ENCODE measurements around the gene ARL5C. TPM values are rescaled to one million over a fixed set of nuclear protein-coding genes. Genes with fewer than 3 reads are reported as not detected.

ARL5C gene
- polyA plus RNA-seq, 1 donor from 2014 or later: not detected

GRCh38 chr17:39205112-39205526, 39.2 kb upstream of the ARL5C start:
- H3K79me2 ChIP-seq (replicated peaks; ENCODE audit: insufficient read depth, low read length): peaks cover 17% of the 10 kb centered on the region
- H3K9me3 ChIP-seq (ENCODE audit: low read length): no peaks in the 10 kb centered on the region
- H3K9ac ChIP-seq (ENCODE audit: low read length): no peak overlapping the region
- peaks cover 7% of the 10 kb centered on the region for H3K27me3 ChIP-seq (ENCODE audit: insufficient read depth, low read depth, low read length)
- H3K9me2 ChIP-seq (ENCODE audit: insufficient read depth, low read length): no peaks in the 10 kb centered on the region
- TF ChIP-seq SMC3 (conservative IDR thresholded peaks at IDR 0.05; ENCODE audit: poor library complexity): no peak
- TF ChIP-seq EP300 (conservative IDR thresholded peaks at IDR 0.05; ENCODE audit: poor library complexity, severe bottlenecking): no peak
- TF ChIP-seq RAD21 (conservative IDR thresholded peaks at IDR 0.05): no peak
- no peak for TF ChIP-seq REST (IDR thresholded peaks at IDR 0.05; ENCODE audit: borderline replicate concordance)
- TF ChIP-seq MXI1 (conservative IDR thresholded peaks at IDR 0.05; ENCODE audit: poor library complexity, severe bottlenecking): no peak
- no peak for TF ChIP-seq EZH2 (IDR thresholded peaks at IDR 0.05; ENCODE audit: borderline replicate concordance, insufficient read depth, low read length, poor library complexity, severe bottlenecking)
- TF ChIP-seq POLR2AphosphoS5 (IDR thresholded peaks at IDR 0.05): no peak
- TF ChIP-seq CTCF (IDR thresholded peaks at IDR 0.05; ENCODE audit: poor library complexity, severe bottlenecking): no peak
- no peak for TF ChIP-seq TAF1 (IDR thresholded peaks at IDR 0.05; ENCODE audit: low read depth)
- H3K4me3 ChIP-seq (ENCODE audit: low read length): no peak overlapping the region
- H2AFZ ChIP-seq (ENCODE audit: low read depth, low read length): no peak overlapping the region
- H3F3A ChIP-seq (ENCODE audit: insufficient read depth, low read length, poor library complexity, severe bottlenecking): no peaks in the 10 kb centered on the region
- H3K27ac ChIP-seq (ENCODE audit: low read length): no peak overlapping the region
- no peak overlapping the region for H3K4me2 ChIP-seq (ENCODE audit: low read length)
- no peaks in the 10 kb centered on the region for H3K36me3 ChIP-seq (ENCODE audit: insufficient read depth, low read length)
- H4K20me1 ChIP-seq (ENCODE audit: insufficient read depth): no peaks in the 10 kb centered on the region

- Histone ChIP-seq H3K4me2 (ENCODE audit: low read length) (no peak overlapping the region), H3K79me2 (replicated peaks; ENCODE audit: insufficient read depth, low read length) (peaks cover 18% of the 10 kb centered on the region), H3K36me3 (ENCODE audit: insufficient read depth, low read length) (no peaks in the 10 kb centered on the region), H3K9me2 (ENCODE audit: insufficient read depth, low read length) (no peaks in the 10 kb centered on the region), H2AFZ (ENCODE audit: low read depth, low read length) (no peak overlapping the region), H3K27ac (ENCODE audit: low read length) (no peak overlapping the region), H3K4me3 (ENCODE audit: low read length) (no peak overlapping the region), H4K20me1 (ENCODE audit: insufficient read depth) (no peaks in the 10 kb centered on the region), H3K9me3 (ENCODE audit: low read length) (no peaks in the 10 kb centered on the region), H3K9ac (ENCODE audit: low read length) (no peak overlapping the region), H3F3A (ENCODE audit: insufficient read depth, low read length, poor library complexity, severe bottlenecking) (no peaks in the 10 kb centered on the region), H3K27me3 (ENCODE audit: insufficient read depth, low read depth, low read length) (peaks cover under 1% of the 10 kb centered on the region)
- no peak for TF ChIP-seq REST (IDR thresholded peaks at IDR 0.05; ENCODE audit: borderline replicate concordance)
- no peak for TF ChIP-seq TAF1 (IDR thresholded peaks at IDR 0.05; ENCODE audit: low read depth)
- no peak for TF ChIP-seq MXI1 (conservative IDR thresholded peaks at IDR 0.05; ENCODE audit: poor library complexity, severe bottlenecking)
- no peak for TF ChIP-seq CTCF (IDR thresholded peaks at IDR 0.05; ENCODE audit: poor library complexity, severe bottlenecking)
- no peak for TF ChIP-seq EP300 (conservative IDR thresholded peaks at IDR 0.05; ENCODE audit: poor library complexity, severe bottlenecking)
- no peak for TF ChIP-seq RAD21 (conservative IDR thresholded peaks at IDR 0.05)
- no peak for TF ChIP-seq POLR2AphosphoS5 (IDR thresholded peaks at IDR 0.05)
- TF ChIP-seq EZH2 (IDR thresholded peaks at IDR 0.05; ENCODE audit: borderline replicate concordance, insufficient read depth, low read length, poor library complexity, severe bottlenecking): no peak
- TF ChIP-seq SMC3 (conservative IDR thresholded peaks at IDR 0.05; ENCODE audit: poor library complexity): no peak
Observed at GRCh38 chr17:39204245-39204644, 38.3 kb upstream of the ARL5C start.
